GM13977 (cell line): ENCODE measurements around the gene PDE4D.

Source experiments
- DNase-seq: peaks from one replicate; pipeline ENCODE4 v3.0.0; 2012; ENCODE audit warnings: low spot score
- in situ Hi-C: fragments of 300-500 bp; cut with MboI; formaldehyde crosslinking; loops from one replicate; pipeline ENCODE4 v1.12.0; 2022; ENCODE audit warnings: low sequenced_read_pairs, low pct_unique_long_range_greater_than_20kb, mixed read lengths, inconsistent platforms; ENCODE audit not compliant: unreplicated experiment
- TF ChIP-seq, protein P1 (sequence below): IDR thresholded peaks from 2 replicates; pipeline ENCODE4 v1.5.1; 2012; ENCODE audit warnings: mild to moderate bottlenecking, control low read depth; ENCODE audit not compliant: insufficient read depth; ENCODE audit errors: extremely low read depth, missing control alignments

PDE4D gene

DNA sequence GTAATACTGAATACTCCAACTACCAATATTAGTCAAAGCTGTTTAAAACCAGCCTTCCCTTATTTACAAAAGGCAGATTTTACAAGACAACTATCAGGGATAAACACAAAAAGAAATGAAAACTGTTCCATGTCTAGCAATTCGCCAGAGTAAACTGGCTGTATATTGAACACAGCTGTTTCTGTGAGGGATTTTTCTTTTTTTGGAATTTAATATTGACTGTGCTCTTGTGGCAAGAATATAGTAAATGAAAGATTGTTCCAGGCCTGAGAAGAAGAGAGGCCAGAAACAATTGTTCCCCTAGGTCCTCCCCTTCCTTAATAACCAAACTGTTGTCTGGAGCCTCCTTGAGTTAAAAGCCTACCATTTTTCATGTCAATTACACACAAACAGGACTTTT, 188.6 kb downstream of the PDE4D start:
- DNase-seq: no peak
- TF ChIP-seq, protein P1, sequence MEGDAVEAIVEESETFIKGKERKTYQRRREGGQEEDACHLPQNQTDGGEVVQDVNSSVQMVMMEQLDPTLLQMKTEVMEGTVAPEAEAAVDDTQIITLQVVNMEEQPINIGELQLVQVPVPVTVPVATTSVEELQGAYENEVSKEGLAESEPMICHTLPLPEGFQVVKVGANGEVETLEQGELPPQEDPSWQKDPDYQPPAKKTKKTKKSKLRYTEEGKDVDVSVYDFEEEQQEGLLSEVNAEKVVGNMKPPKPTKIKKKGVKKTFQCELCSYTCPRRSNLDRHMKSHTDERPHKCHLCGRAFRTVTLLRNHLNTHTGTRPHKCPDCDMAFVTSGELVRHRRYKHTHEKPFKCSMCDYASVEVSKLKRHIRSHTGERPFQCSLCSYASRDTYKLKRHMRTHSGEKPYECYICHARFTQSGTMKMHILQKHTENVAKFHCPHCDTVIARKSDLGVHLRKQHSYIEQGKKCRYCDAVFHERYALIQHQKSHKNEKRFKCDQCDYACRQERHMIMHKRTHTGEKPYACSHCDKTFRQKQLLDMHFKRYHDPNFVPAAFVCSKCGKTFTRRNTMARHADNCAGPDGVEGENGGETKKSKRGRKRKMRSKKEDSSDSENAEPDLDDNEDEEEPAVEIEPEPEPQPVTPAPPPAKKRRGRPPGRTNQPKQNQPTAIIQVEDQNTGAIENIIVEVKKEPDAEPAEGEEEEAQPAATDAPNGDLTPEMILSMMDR: no peak
- in situ Hi-C loops: no loop called here

DNA sequence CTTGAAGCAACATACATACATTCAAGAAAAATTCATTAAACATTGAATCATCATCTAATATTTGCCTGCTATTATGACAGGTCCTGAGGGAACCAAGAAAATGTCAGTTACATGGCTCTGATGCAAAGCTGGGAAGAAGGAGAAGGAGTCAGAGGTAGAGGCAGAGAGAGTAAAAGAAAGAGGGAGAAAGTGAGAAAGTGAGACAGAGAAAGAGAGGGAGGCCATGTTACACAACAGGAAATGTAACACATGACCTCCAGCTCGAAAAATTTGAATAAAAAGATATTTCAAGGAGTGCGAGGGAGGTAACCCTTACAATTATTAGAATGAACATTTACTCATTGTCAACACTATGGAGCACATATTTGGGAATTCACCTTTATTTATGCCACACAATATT, 189.7 kb downstream of the PDE4D start:
- no peak for DNase-seq
- in situ Hi-C loops: no loop called here
- TF ChIP-seq, protein P1: no peak

DNA sequence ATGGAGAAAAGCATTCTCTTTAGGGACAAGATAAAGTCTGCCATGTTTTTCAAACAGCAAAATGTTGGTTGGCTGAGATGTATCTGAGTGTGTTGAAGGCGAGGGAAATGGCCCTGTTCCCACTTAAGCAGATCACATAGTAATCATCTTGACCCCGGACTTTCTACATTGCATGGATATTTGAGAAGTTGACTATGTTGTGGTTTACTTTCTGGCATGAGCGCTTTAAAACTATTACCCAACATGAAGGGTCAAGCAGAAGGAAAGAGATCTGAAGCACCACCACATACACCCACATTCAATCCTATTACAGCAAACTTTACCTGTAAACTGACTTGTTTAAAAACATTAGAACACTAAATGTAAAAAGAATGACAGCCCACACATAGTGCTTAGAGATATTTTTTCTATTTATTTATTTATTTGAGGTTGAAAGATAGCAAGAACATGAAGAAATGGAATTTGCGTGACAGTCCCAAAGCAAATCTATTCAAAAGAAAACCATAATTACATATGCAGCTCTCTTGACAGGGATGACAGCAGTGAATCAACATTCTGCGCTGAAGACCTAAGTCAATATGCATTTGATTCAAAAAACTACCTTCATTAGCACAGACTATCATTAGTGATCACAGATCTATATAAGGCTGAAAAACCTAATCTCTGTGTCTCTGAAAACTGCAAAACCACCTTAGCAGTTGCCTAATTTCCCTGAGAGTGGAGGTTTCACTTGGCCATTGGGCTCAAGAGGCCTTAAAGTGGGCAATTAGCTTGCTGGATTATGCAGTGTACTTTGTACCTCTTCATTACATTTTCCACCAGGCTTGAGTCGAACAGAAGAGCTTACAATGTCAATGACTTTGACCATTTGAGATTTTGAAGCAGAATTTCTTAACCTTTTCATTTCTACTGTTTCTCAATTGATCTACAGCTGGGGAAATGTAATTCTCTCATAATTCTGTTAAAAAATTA, 195.0 kb downstream of the PDE4D start:
- in situ Hi-C loops: loop anchor here (25.0 kb wide), 1 partner anchor 286 kb away; no protein-coding TSS in a partner anchor
- no peak for DNase-seq

DNA sequence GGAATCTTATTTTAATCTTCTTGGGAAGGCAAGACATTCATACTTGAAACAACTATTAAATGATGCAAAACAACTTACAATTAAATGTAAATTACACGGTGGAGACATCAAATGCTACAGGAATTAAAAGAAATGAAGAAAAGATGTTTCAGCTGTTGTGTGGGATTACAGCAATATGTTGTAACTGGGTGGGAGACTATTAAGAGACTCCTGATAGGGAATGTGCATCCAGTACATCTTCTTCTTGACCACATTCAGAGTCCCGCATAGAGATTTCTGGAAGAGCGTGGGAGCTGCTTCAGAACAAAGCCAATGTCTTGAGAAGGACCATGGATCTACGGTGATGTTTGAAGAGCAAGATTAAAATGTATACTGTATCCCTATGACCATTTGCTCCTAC, 199.1 kb downstream of the PDE4D start:
- in situ Hi-C loops: loop anchor here (25.0 kb wide), 1 partner anchor 282 kb away; no protein-coding TSS in a partner anchor

More for the DNA sequence above, 195.0 kb downstream of the PDE4D start:
- TF ChIP-seq, protein P1: no peak

DNA sequence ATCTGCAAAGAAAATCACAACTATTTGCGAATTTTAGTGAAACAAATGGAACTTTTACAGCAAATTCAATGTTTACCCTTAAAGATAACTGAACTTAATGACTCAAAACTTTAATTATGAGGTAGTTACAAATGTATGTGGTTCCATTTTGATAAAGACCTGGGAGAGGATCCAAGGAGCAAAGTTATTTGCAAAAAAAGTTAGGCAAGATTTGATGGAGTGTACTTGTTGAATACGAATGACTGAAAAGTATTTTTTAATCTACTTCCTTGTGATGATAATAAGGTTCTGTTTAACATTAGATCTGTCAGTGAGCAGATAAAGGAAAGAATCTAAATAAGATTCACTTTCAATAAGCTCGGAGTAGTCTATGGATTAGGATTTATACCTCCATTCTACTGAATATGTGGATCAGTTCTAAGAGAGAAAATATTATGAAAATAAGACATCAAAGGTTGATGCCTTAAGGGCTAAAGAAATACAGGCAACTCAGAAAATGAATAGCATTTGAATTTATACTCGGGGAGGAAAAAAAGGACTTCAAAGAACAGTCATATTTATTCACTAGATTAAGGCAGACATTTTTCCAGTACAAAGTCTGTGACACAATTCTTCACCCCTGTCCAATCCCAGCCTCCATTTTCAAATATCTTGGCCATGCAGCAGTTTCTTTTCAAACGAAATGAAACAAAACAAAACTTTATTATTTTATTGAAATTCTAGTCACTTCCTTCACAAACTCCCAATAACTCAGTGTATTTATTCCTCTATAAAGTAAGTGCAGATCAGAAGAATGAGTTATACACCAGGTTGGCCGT, 199.8 kb downstream of the PDE4D start:
- in situ Hi-C loops: loop anchor here (25.0 kb wide), 1 partner anchor 281 kb away; no protein-coding TSS in a partner anchor
- TF ChIP-seq, protein P1: no peak
- DNase-seq: no peak

More for the DNA sequence above, 199.1 kb downstream of the PDE4D start:
- TF ChIP-seq, protein P1: no peak
- DNase-seq: no peak

DNA sequence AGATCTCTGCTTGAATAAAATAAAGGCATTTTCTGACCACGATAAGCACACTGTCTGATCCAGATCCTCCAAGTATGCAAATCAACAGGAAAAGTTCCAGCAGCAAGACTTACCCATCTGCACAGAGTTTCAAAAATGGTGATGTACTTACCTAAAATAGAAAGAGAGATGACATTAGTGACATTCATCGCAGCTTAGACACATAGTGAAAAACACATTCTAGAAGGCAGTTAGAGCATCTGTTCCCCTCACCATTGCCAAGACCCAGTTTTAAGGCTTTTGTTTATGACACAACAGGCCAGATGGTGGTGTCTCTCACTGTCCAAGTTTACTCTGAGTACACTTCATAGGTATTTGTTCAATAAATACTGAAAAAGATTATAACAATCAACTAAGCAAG, 207.7 kb downstream of the PDE4D start:
- TF ChIP-seq, protein P1: no peak
- peak; percentile 5 for DNase-seq
- in situ Hi-C loops: loop anchor here (25.0 kb wide), 1 partner anchor 273 kb away; no protein-coding TSS in a partner anchor
